ENCODE data around the gene TAS2R41. TPM values are rescaled to one million over a fixed set of nuclear protein-coding genes. Genes with fewer than 3 reads are reported as not detected.

Gene TAS2R41
- total RNA-seq, 4 donors from 2014 or later: not detected

GRCh38 chr7:143455491-143455890 lies 22.2 kb upstream of the TAS2R41 start:
- no peaks in the 10 kb centered on the region for H3K9me3 ChIP-seq
- intact Hi-C loops (cut with DNase I; ENCODE audit: low total_unique reads): loop anchor here (5.0 kb wide), 1 partner anchor 517 kb away; no protein-coding TSS in a partner anchor

GRCh38 chr7:143455942-143456341 lies 21.7 kb upstream of the TAS2R41 start:
- no peak for DNase-seq
- H3K4me1 ChIP-seq: no peaks in the 10 kb centered on the region
- no peaks in the 10 kb centered on the region for H3K36me3 ChIP-seq
- no peak for TF ChIP-seq POLR2AphosphoS5 (IDR thresholded peaks at IDR 0.05)
- TF ChIP-seq EP300 (IDR thresholded peaks at IDR 0.05; ENCODE audit: low read depth): no peak
- no peak for TF ChIP-seq CTCF (IDR thresholded peaks at IDR 0.05)
- no peak for TF ChIP-seq POLR2A (IDR thresholded peaks at IDR 0.05)
- intact Hi-C loops (cut with DNase I; ENCODE audit: low total_unique reads): loop anchor here (5.0 kb wide), 1 partner anchor 516 kb away; no protein-coding TSS in a partner anchor
- H3K27ac ChIP-seq: no peak overlapping the region
- in situ Hi-C loops (cut with MboI; ENCODE audit: low pct_ligation_motif_present in 1 of 4, low pct_unique_long_range_greater_than_20kb in 1 of 4, low sequenced_read_pairs in 3 of 4): no loop called here
- H3K9me3 ChIP-seq: no peaks in the 10 kb centered on the region
- no peak overlapping the region for H3K4me3 ChIP-seq
- WGBS, 2 donors (ENCODE audit: low coverage in 1 of 2): 81 to 91% methylated on average over 4 of the region's 4 CpGs
- no peaks in the 10 kb centered on the region for H3K27me3 ChIP-seq

More at GRCh38 chr7:143455491-143455890, 22.2 kb upstream of the TAS2R41 start:
- WGBS, 2 donors (ENCODE audit: low coverage in 1 of 2): 80 to 89% methylated on average over 1 to 2 of the region's 2 CpGs
- H3K36me3 ChIP-seq: no peaks in the 10 kb centered on the region
- TF ChIP-seq POLR2A (IDR thresholded peaks at IDR 0.05): no peak
- TF ChIP-seq EP300 (IDR thresholded peaks at IDR 0.05; ENCODE audit: low read depth): no peak
- TF ChIP-seq CTCF (IDR thresholded peaks at IDR 0.05): no peak
- TF ChIP-seq POLR2AphosphoS5 (IDR thresholded peaks at IDR 0.05): no peak
- DNase-seq: no peak
- no peaks in the 10 kb centered on the region for H3K27me3 ChIP-seq
- no peak overlapping the region for H3K4me3 ChIP-seq
- no peaks in the 10 kb centered on the region for H3K4me1 ChIP-seq
- in situ Hi-C loops (cut with MboI; ENCODE audit: low pct_ligation_motif_present in 1 of 4, low pct_unique_long_range_greater_than_20kb in 1 of 4, low sequenced_read_pairs in 3 of 4): no loop called here
- H3K27ac ChIP-seq: no peak overlapping the region

GRCh38 chr7:143456992-143457793 lies 20.5 kb upstream of the TAS2R41 start:
- no peak for DNase-seq
- no peaks in the 10 kb centered on the region for H3K4me1 ChIP-seq
- intact Hi-C loops (cut with DNase I; ENCODE audit: low total_unique reads): loop anchor here (5.0 kb wide), 1 partner anchor 515 kb away; no protein-coding TSS in a partner anchor
- no peak overlapping the region for H3K4me3 ChIP-seq
- in situ Hi-C loops (cut with MboI; ENCODE audit: low pct_ligation_motif_present in 1 of 4, low pct_unique_long_range_greater_than_20kb in 1 of 4, low sequenced_read_pairs in 3 of 4): no loop called here
- WGBS, 2 donors (ENCODE audit: low coverage in 1 of 2): 70 to 83% methylated on average over 2 to 4 of the region's 4 CpGs
- H3K27me3 ChIP-seq: no peaks in the 10 kb centered on the region
- no peaks in the 10 kb centered on the region for H3K36me3 ChIP-seq
- TF ChIP-seq POLR2AphosphoS5 (IDR thresholded peaks at IDR 0.05): no peak
- no peak for TF ChIP-seq EP300 (IDR thresholded peaks at IDR 0.05; ENCODE audit: low read depth)
- TF ChIP-seq CTCF (IDR thresholded peaks at IDR 0.05): no peak
- TF ChIP-seq POLR2A (IDR thresholded peaks at IDR 0.05): no peak
- no peak overlapping the region for H3K27ac ChIP-seq
- H3K9me3 ChIP-seq: peaks cover 0 to 5% of the 10 kb centered on the region in 2 donors

- 81 to 91% methylated on average over 3 of the region's 3 CpGs for WGBS, 2 donors (ENCODE audit: low coverage in 1 of 2)
- TF ChIP-seq CTCF (IDR thresholded peaks at IDR 0.05) (no peak), EP300 (IDR thresholded peaks at IDR 0.05; ENCODE audit: low read depth) (no peak), POLR2A (IDR thresholded peaks at IDR 0.05) (no peak), POLR2AphosphoS5 (IDR thresholded peaks at IDR 0.05) (no peak)
- H3K4me1 ChIP-seq: no peaks in the 10 kb centered on the region
- H3K4me3 ChIP-seq: no peak overlapping the region
- no peak overlapping the region for H3K27ac ChIP-seq
- H3K9me3 ChIP-seq: peaks cover 0 to 5% of the 10 kb centered on the region in 2 donors
- no peak for DNase-seq
- no peaks in the 10 kb centered on the region for H3K36me3 ChIP-seq
- no peaks in the 10 kb centered on the region for H3K27me3 ChIP-seq
- intact Hi-C loops (cut with DNase I; ENCODE audit: low total_unique reads) (loop anchor here (5.0 kb wide), 1 partner anchor 514 kb away; no protein-coding TSS in a partner anchor), in situ Hi-C loops (cut with MboI; ENCODE audit: low pct_ligation_motif_present in 1 of 4, low pct_unique_long_range_greater_than_20kb in 1 of 4, low sequenced_read_pairs in 3 of 4) (no loop called here)
Observed at GRCh38 chr7:143458263-143458662, 19.4 kb upstream of the TAS2R41 start.

All from transverse colon (tissue), 4 donors.